Left ventricle myocardium inferior (tissue), 1 donor: Measurements from ENCODE around the gene WDR3. TPM values are rescaled to one million over a fixed set of nuclear protein-coding genes. Genes with fewer than 3 reads are reported as not detected.

ENCODE experiments used
- DNase-seq: peaks from one replicate; pipeline ENCODE4 v3.0.0-alpha.2; 2020
- H3K27ac ChIP-seq: fragments of 200-600 bp; replicated peaks from 2 replicates; pipeline ENCODE4 v1.8.0; 2021
- H3K27me3 ChIP-seq: fragments of 200-600 bp; 2 replicates; pipeline ENCODE4 v1.8.0; 2021; ENCODE audit warnings: low read depth
- H3K36me3 ChIP-seq: fragments of 200-600 bp; 2 replicates; pipeline ENCODE4 v1.8.0; 2021
- H3K4me1 ChIP-seq: fragments of 200-600 bp; 2 replicates; pipeline ENCODE4 v1.8.0; 2021
- H3K4me3 ChIP-seq: fragments of 200-600 bp; 2 replicates; pipeline ENCODE4 v1.8.0; 2021; ENCODE audit warnings: mild to moderate bottlenecking, moderate library complexity
- H3K9me3 ChIP-seq: fragments of 200-600 bp; replicated peaks from 2 replicates; pipeline ENCODE4 v1.8.0; 2021
- CTCF ChIP-seq: fragments of 200-600 bp; IDR thresholded peaks from 2 replicates; pipeline ENCODE4 v1.8.0; 2021; ENCODE audit warnings: antibody characterized with exemption, mild to moderate bottlenecking, borderline replicate concordance
- intact Hi-C: fragments of 100-400 bp; cut with micrococcal nuclease; formaldehyde crosslinking; loops from one replicate; pipeline ENCODE4 v1.11.0; 2022
- total RNA-seq: library from RNA; stranded (reverse); fragmentation: NEBNext Ultra II Directional; extraction: Animal tissue kit (Norgen Biotek cat#: 25700); gene quantifications from one replicate; pipeline ENCODE4 v1.2.1, GENCODE V29; 2021
- donor health status: DM: no; HTN: yes; CAD: no; lungs with severe emphysema.

The WDR3 gene
- total RNA-seq, 1 donor from 2014 or later, result 10.8 TPM

- H3K27ac ChIP-seq, result no peak overlapping the region
- no peak overlapping the region for H3K4me3 ChIP-seq
- no peaks in the 10 kb centered on the region for H3K27me3 ChIP-seq
- H3K9me3 ChIP-seq, result no peaks in the 10 kb centered on the region
- no peaks in the 10 kb centered on the region for H3K36me3 ChIP-seq
- TF ChIP-seq CTCF, result no peak
- no peaks in the 10 kb centered on the region for H3K4me1 ChIP-seq
- intact Hi-C loops, result no loop called here
- DNase-seq, result no peak
Measured at GRCh38 chr1:118013336-118013735, 83.8 kb downstream of the WDR3 start.

DNA sequence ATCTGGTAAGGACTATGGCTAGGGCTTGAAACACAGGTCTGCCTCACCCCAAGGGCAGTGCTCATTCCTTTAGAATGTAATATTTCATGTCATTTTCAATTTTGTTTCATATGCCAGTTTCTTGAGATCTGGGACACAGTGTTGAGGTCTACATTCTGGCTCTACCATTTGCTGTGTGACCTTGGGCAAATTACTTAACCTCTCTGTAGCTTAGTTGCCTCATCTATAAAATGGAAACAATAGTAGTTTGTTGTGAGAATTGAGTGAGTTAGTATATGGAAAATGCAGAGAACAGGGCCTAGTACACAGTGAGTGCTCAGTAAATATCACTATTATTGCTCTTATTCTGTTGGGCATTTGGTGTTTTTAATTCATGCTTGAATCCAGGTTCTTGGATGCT is 84.4 kb downstream of the WDR3 start:
- Histone ChIP-seq H3K27me3 (no peaks in the 10 kb centered on the region), H3K9me3 (no peaks in the 10 kb centered on the region), H3K4me1 (no peaks in the 10 kb centered on the region), H3K27ac (no peak overlapping the region), H3K4me3 (no peak overlapping the region), H3K36me3 (no peaks in the 10 kb centered on the region)
- intact Hi-C loops, result no loop called here
- TF ChIP-seq CTCF, result no peak
- no peak for DNase-seq

Other genes with a start within 250 kb of the WDR3 start
- gene GDAP2, start 118 bp upstream of the WDR3 start, total RNA-seq, result 18.8 TPM